Osteoblast (primary cell): ENCODE results near the gene TMEM234. TPM values are rescaled to one million over a fixed set of nuclear protein-coding genes. Genes with fewer than 3 reads are reported as not detected.
A peak's percentile ranks its signal among the peaks of the same experiment; 100 is the strongest.

Source experiments
- DNase-seq: peaks from one replicate; pipeline ENCODE4 v3.0.0; 2011; ENCODE audit warnings: low spot score, mixed read lengths; ENCODE audit not compliant: insufficient read length; ENCODE audit errors: missing footprints
- H2AFZ ChIP-seq: 2 replicates; pipeline ENCODE4 v1.6.0; 2011; ENCODE audit warnings: mild to moderate bottlenecking, low read length
- H3K27ac ChIP-seq: 2 replicates; pipeline ENCODE4 v1.5.1; 2011; ENCODE audit warnings: mild to moderate bottlenecking, low read depth, low read length, moderate library complexity
- H3K27me3 ChIP-seq: 2 replicates; pipeline ENCODE4 v1.6.0; 2012; ENCODE audit warnings: mild to moderate bottlenecking, control low read depth, inconsistent platforms, low read length, moderate library complexity; ENCODE audit not compliant: insufficient read depth
- H3K36me3 ChIP-seq: 2 replicates; pipeline ENCODE4 v1.5.1; 2011; ENCODE audit warnings: mild to moderate bottlenecking, low read length, control low read depth, moderate library complexity; ENCODE audit not compliant: insufficient read depth
- H3K4me1 ChIP-seq: 2 replicates; pipeline ENCODE4 v1.5.1; 2011; ENCODE audit warnings: mild to moderate bottlenecking, low read length, control low read depth, moderate library complexity; ENCODE audit not compliant: insufficient read depth
- H3K4me2 ChIP-seq: 2 replicates; pipeline ENCODE4 v1.6.0; 2011; ENCODE audit warnings: mild to moderate bottlenecking, low read length; ENCODE audit not compliant: insufficient read depth
- H3K4me3 ChIP-seq: fragments of 200-600 bp; sonication (generic); 3 replicates; pipeline ENCODE4 v1.5.1; 2012; ENCODE audit warnings: mild to moderate bottlenecking, low read length, inconsistent platforms; ENCODE audit not compliant: insufficient read depth
- H3K79me2 ChIP-seq: 2 replicates; pipeline ENCODE4 v1.6.0; 2012; ENCODE audit warnings: mild to moderate bottlenecking, low read length, control low read depth, inconsistent platforms; ENCODE audit not compliant: insufficient read depth
- H3K9me3 ChIP-seq: 2 replicates; pipeline ENCODE4 v1.5.1; 2011; ENCODE audit warnings: low read depth, low read length, control low read depth
- H4K20me1 ChIP-seq: 2 replicates; pipeline ENCODE4 v1.6.0; 2012; ENCODE audit warnings: mild to moderate bottlenecking, low read length, control low read depth; ENCODE audit not compliant: insufficient read depth
- CTCF ChIP-seq: IDR thresholded peaks from 2 replicates; pipeline ENCODE4 v1.5.1; 2011; ENCODE audit warnings: mild to moderate bottlenecking, low read depth, low read length, moderate library complexity; ENCODE audit errors: extremely low read depth
- total RNA-seq: library from RNA; depleted of rRNA; stranded (reverse); fragments of >200 nt; gene quantifications from 2 replicates; pipeline ENCODE4 v1.2.3, GENCODE V29; 2012

The TMEM234 gene
- total RNA-seq, 1 donor, result 24.2 TPM

- Histone ChIP-seq H4K20me1 (peaks cover 2% of the 10 kb centered on the region), H3K79me2 (peaks cover 45% of the 10 kb centered on the region), H3K4me3 (no peak overlapping the region), H3K36me3 (peaks cover 49% of the 10 kb centered on the region), H3K4me2 (no peak overlapping the region), H3K27me3 (no peaks in the 10 kb centered on the region), H3K27ac (no peak overlapping the region), H2AFZ (no peak overlapping the region), H3K9me3 (no peaks in the 10 kb centered on the region), H3K4me1 (peaks cover 28% of the 10 kb centered on the region)
- no peak for DNase-seq
- TF ChIP-seq CTCF, result no peak
These were observed 3.1 kb downstream of the TMEM234 start for GRCh38 chr1:32219022-32219421.

- no peak overlapping the region for H3K4me2 ChIP-seq
- H3K4me3 ChIP-seq, result no peak overlapping the region
- peaks cover 13% of the 10 kb centered on the region for H3K4me1 ChIP-seq
- no peaks in the 10 kb centered on the region for H3K9me3 ChIP-seq
- peaks cover 2% of the 10 kb centered on the region for H4K20me1 ChIP-seq
- no peak overlapping the region for H3K27ac ChIP-seq
- H3K36me3 ChIP-seq, result peaks cover 45% of the 10 kb centered on the region
- no peak for TF ChIP-seq CTCF
- no peaks in the 10 kb centered on the region for H3K27me3 ChIP-seq
- H3K79me2 ChIP-seq, result peaks cover 20% of the 10 kb centered on the region
- no peak for DNase-seq
- H2AFZ ChIP-seq, result no peak overlapping the region
These were observed 5.6 kb downstream of the TMEM234 start for GRCh38 chr1:32216566-32216965.

GRCh38 chr1:32215629-32216480 is 6.3 kb downstream of the TMEM234 start:
- no peaks in the 10 kb centered on the region for H3K27me3 ChIP-seq
- H3K36me3 ChIP-seq, result peaks cover 45% of the 10 kb centered on the region
- H3K4me2 ChIP-seq, result no peak overlapping the region
- no peak overlapping the region for H3K27ac ChIP-seq
- peaks cover 6% of the 10 kb centered on the region for H3K4me1 ChIP-seq
- no peaks in the 10 kb centered on the region for H3K9me3 ChIP-seq
- DNase-seq, result peak; percentile 92
- H3K4me3 ChIP-seq, result no peak overlapping the region
- no peak overlapping the region for H2AFZ ChIP-seq
- H3K79me2 ChIP-seq, result peaks cover 13% of the 10 kb centered on the region
- TF ChIP-seq CTCF, result peak; percentile 87
- peaks cover 2% of the 10 kb centered on the region for H4K20me1 ChIP-seq

- H3K27ac ChIP-seq, result no peak within 1 kb of the TSS
- no peaks in the 10 kb centered on the region for H4K20me1 ChIP-seq
- H2AFZ ChIP-seq, result no peak within 1 kb of the TSS
- no peak within 1 kb of the TSS for H3K4me3 ChIP-seq
- no peak within 1 kb of the TSS for H3K4me2 ChIP-seq
- no peak for TF ChIP-seq CTCF
- peaks cover 12% of the 10 kb centered on the region for H3K4me1 ChIP-seq
- peaks cover 8% of the 10 kb centered on the region for H3K79me2 ChIP-seq
- peaks cover under 1% of the 10 kb centered on the region for H3K36me3 ChIP-seq
- no peaks in the 10 kb centered on the region for H3K9me3 ChIP-seq
- no peaks in the 10 kb centered on the region for H3K27me3 ChIP-seq
- DNase-seq, result peak; percentile 50
These were observed 13.2 kb downstream of the TMEM234 start, which contains the start of gene DCDC2B for GRCh38 chr1:32208891-32209328. Gene DCDC2B (plus strand): TSS chr1:32209089. CDS start chr1:32209094, 5 bp downstream.
